NCI-H2196 treated with DMSO at 0.1 percent for 48 hours (cell line): ENCODE measurements around the gene PLAC9.

ENCODE experiments used
- DNase-seq: peaks from one replicate; lab custom pipeline; 2025; ENCODE audit not compliant: unreplicated experiment; lab: John Stamatoyannopoulos, UW

PLAC9 gene

GRCh38 chr10:80177781-80178636, 45.5 kb downstream of the PLAC9 start:
- DNase-seq, result no peak

GRCh38 chr10:80182986-80183385, 50.5 kb downstream of the PLAC9 start:
- no peak for DNase-seq

GRCh38 chr10:80183436-80183835, 50.9 kb downstream of the PLAC9 start:
- DNase-seq, result no peak

GRCh38 chr10:80184291-80184690, 51.8 kb downstream of the PLAC9 start:
- no peak for DNase-seq

GRCh38 chr10:80185578-80186299, 53.2 kb downstream of the PLAC9 start:
- no peak for DNase-seq

GRCh38 chr10:80186364-80187012, 54.0 kb downstream of the PLAC9 start:
- peak; percentile 12 for DNase-seq

- no peak for DNase-seq
Observed at GRCh38 chr10:80187060-80187459, 54.5 kb downstream of the PLAC9 start.

- peak; percentile 64 for DNase-seq
Observed at GRCh38 chr10:80187465-80188409, 55.2 kb downstream of the PLAC9 start.

- DNase-seq, result no peak
Observed at GRCh38 chr10:80188713-80189112, 56.2 kb downstream of the PLAC9 start.

GRCh38 chr10:80191589-80192270, 59.2 kb downstream of the PLAC9 start:
- DNase-seq, result no peak

GRCh38 chr10:80192553-80192952, 60.0 kb downstream of the PLAC9 start:
- DNase-seq, result no peak

- no peak for DNase-seq
Observed at GRCh38 chr10:80194373-80195045, 62.0 kb downstream of the PLAC9 start.
